ENCODE results near the gene MEG3.

The MEG3 gene

DNA sequence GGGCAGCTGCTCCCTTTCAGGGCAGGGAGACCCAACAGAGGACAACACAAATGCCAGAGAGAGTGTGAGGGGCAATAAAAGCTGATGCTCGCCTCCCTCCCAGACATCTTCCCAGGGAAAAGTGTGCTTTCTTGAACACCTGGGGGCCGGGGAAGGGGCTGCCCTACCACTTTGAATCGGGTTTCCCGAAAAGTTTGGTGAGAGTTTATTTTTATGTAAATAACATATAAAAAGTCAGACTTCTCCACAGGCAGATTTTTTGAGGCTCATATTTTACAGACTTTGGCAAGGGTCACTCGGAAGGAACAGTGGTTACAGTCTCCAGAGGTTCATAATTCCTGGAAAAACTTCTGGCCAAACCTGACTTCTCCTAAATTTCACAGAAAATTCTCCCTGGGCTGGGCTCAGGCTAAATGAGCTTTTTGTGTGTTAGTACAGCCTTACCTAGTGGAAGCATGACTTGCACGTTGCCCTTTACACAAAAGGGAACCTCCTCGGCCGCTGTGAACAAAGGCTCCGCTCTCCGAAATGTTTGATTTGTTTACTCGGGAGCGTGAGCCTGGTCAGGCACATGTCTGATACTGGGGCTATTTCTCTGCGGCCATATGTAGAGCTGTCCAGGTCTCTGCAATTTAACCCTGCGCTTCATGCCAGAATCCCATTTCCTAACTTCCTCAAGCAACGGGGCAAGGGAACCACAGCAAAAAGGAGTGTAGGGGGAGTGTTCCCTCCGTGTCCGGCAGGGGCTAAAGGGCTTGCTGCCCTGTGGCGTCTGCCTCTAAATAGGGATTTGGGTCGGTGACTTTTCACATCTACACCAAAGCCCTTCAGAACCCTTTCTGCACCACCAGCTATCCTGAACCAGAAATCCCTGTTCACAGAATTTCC lies 74.2 kb downstream of the MEG3 start:
- no peak for DNase-seq

DNA sequence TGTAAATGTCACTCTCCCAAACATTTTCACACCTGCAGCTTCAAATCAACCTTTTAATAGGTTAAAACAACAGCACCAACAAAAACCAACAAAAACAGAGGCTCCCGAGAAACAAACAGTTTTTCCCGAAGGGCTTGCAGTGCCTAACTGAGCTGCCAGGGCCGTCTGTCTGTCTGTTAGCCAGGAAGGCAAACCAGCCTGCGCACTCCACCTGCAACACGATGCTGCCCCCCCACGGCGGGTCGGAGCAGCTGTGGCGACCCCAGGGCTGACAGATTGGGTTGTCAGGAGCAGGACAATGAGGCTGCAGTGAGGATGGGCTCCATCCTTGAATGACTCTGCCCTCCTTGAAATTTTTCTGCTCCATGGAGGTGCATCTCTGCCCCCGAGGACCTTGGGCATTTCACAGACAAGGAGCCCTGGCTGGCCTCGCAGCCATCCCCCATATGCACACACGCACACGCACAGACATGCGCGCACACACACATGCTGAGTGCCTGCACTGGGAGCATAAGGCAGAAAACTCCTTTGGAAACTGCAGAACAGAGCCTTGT lies 75.0 kb downstream of the MEG3 start:
- peak; percentile 72 for DNase-seq

DNA sequence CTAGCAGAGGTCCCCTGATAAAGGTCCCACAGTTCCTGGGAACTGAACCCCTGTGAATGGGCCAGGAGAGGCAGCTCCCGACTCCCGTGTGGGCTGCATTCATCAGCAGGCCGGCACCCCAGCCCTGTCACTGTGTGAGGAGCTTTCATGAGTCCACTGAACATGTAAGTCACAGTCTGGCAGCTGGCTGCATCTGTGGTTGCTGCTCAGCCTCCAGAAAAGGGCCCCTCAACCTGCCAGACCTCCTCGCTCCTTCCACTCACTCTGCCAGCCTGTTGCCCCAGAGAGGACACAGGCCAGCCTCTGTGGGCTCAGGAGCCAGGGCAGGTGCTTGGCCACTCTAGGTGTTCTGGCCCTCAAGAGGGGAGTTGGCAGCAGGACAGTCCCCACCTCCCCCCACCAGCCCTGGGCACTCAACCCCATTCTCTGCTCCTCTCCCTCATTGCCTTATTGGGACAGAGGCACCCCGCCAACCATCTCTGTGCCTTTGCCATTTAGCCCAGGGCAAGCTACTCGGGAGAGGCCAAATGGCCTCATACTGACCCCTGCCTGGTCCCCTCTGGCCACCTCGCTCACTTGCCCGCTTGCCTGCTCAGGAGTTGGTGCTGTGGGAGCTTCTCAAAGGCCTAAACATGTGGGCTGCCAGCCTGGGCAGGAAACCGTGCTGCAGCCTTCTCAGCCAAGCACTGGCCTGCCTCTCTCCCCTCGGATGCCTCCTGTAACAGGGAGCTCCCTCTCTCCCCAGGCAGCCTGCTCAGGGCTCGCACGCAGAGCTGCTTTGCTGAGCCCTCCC lies 75.7 kb downstream of the MEG3 start:
- DNase-seq, result no peak

DNA sequence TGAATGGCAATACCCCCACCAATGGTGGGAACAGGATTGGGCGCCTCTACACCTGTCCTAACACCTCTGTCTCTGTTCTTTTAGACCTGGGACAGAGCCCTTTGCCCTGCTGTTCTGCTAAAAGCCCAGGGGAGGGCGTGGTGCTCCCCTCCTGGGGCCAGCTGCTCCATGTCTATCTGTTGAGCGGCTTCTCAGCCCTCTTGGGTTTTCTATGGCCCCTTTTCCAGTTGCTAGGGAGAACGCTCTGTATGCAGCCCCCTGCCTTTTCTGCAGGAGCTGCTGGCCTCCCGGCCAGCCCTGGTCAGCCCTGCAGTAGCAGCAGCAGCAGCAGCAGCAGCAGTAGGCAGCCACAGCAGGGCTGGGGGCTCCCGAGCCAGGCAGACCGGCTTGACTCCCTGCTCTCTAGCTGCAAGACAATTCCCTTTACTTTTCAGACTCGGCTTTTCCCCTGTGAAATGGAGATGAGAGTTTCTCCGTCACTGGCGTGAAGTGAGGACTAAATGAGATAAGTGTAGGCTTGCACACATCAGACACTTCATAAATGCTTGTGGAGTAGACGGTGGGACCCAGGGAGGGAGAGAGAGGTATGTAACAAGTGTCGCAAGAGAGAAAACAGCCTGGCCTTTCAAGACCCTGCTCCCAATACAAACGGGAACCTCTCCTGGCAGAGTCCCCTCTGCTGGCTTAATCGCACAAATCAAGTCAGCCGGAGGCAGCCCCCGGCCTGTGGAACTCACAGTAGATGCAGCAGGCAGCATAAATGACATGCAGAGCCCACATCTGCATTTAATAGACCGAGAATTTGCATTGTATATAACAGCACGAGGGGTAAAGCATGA lies 76.6 kb downstream of the MEG3 start:
- DNase-seq, result no peak

DNA sequence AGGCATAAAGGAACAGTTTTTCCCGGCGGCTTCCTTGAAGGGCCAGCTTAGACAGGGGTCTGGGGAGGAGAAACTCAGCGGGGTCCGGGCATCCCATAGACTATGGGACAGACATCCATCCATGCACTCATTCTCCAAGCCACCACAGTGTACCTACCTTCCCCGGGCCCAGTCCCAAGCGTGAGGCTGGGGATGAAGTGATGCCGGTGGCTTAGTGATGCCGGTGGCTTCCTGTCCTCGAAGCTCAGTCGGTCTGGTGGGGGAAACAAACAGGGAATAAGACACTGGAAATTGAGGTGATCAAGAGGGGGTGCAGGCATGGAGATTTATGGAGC lies 77.2 kb downstream of the MEG3 start:
- DNase-seq, result no peak

DNA sequence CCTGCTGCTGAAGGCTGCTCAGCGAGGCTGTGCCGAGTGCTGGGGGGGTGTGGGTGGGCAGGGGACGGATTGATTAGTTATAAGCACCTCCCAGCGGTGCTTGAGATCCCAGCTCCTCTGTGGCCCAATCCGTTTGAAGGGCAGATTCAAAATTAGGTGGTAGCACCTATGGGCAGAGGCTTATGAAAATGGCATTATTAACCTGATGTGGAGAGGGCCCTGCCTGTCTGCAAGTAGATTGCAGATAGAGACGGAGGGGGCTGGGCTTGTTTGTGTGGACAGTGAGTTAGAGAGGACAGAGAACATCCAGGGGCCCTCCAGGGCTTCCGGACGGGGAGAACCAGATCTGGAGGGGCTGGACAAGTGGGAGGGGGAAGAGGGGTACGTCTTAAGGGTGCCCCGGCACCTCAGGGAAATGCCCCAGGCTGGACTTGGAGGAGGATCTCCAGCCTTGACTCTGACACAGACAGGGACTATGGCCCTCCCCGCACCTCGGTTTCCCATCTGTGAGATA lies 77.8 kb downstream of the MEG3 start, which contains the start of gene RTL1:
Gene RTL1, minus strand, starts transcription at position 51 of the 514 bp plus-strand sequence. CDS start 18,934 bp downstream, outside the sequence.
- no peak for DNase-seq

DNA sequence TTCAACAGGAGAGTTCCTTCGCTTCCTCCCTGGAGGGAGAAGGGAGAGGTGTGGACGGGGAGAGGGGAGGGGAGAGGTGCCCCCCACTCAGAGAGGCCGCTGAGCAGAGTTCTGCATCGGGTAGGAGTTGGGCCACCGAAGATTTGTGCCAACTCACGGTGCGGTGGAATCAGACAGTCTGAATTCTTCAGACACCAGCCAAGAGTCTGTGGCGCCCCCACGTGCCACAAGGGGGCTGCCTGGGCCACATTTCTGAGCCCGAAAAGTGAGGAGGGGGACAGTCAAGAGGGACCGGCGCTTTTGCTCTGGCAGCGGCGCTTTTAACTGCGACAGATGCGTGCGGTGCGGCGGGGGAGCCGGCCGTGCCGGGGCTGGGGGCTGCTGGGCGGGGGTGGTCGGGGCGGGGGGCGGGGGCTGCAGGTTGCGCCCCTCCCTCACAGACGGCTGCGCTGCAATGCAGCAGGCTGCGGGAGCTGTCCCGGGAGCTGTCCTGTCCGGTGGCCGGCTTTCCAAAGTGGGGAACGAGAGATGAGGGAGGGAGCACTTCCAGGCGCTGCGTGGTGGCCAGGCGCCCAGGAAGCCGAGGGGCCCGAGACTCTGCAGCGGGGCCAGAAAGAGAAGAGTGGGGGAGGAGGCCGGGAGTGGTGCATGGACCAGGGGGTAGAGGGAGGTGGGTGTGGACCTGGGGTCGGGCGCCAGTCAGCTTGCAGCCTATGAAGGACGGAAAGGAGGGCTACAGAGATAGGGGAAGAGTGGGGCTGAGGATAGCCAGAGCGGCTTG lies 78.6 kb downstream of the MEG3 start:
- peak; percentile 77 for DNase-seq

DNA sequence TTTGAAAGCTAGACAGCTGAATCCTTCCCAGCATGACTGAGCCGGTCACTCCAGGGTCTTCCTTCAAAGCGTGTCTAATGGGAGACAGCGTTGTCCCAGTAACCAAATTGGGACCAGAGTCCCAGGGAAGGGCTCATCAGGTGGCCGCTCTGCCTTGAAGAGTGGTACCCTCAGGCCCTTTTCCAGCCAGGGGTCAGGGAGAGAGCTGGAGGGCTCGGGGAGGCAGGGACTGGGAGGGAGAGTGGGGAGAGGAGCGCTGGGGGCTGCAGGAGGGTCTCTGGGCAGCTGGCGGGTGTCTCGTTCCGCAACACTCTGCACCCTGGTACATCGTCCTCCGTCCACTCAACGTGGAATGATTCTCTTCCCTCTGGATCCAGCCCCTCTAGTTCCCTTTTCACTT lies 79.2 kb downstream of the MEG3 start:
- DNase-seq, result no peak

DNA sequence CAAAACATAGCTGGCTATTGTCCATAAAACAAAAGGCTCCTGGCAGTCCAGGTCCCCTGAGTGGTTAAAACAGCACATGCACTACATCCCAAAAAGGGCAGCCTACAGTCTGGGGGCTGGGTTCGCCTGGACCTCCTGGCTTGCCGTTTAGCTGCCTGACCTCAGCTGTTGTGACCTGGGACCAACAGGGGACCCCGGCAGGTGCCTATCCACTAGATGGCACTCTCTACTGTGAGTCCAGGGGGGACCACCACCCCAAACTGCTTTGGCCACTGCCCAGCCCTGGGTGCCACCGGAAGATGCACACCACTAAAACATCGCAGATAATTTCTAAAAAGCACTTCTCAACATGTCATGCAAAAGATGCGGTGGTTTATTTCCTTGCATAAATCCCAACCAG lies 80.5 kb downstream of the MEG3 start:
- peak; percentile 36 for DNase-seq

DNA sequence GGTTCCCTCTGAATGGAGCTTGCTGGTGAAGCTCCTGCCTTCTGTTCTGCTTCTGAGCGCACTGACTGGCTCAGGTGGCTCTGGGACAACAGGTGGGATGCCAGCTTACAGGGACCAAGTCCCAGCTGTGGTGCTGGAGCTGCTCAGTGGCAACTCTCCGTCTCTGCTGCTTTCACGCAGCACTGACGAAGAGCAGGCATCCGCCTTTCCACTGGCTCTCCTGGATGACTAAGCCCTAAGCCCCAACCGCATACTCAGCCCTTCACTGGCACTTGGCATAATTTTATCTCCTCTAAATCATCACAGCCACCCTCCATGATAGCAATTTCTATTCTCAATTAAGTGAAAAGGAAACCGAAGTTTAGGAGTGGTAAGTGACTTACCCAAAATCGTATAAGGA lies 81.3 kb downstream of the MEG3 start:
- DNase-seq, result no peak

DNA sequence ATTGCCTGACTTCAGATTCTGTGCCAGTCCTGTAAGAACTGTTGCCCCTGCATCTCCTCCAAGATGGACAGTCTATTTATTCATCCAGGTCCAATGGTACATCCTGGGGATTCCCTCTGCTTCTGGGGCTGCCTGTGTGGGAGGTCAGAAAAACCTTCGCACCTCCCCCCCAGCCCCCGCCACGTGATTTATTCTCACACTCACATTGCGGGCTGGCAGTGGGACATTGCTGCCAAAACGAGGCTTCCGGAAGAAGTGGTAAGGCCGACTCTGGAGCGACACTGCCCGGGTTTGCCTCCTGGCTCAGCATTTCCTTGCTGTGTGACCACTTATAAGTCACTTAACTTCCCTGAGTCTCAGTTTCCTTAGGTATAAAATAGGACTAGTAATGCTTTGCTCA lies 83.5 kb downstream of the MEG3 start:
- DNase-seq, result no peak
